ENCODE results near the gene USP25.

Gene USP25

DNA sequence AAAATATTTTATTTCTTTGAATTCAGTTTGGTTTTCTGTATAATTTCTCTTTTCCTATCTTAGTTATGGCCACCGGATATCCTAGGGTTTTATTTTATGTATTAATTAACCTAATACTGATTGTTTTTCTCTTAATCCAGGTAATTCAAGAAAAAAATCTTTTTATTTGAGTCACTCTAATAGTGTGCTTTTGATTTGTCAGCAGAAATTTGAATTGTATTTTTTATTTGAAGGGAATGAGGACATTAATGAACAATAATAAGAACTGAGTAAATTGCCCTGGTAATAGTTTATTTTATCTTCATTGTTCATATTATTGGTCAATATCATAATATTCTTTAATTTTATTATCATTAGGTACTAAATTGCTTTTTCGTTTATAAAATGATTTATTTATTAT lies 120.1 kb downstream of the USP25 start:
- Histone ChIP-seq H3K27ac (no peak overlapping the region), H3K36me3 (peaks cover 0 to 9% (median 0%) of the 10 kb centered on the region in 3 donors), H3K27me3 (no peaks in the 10 kb centered on the region), H3K4me3 (no peak overlapping the region), H3K4me1 (no peaks in the 10 kb centered on the region), H3K9me3 (no peaks in the 10 kb centered on the region)
- DNase-seq = no peak
- TF ChIP-seq, protein P1, sequence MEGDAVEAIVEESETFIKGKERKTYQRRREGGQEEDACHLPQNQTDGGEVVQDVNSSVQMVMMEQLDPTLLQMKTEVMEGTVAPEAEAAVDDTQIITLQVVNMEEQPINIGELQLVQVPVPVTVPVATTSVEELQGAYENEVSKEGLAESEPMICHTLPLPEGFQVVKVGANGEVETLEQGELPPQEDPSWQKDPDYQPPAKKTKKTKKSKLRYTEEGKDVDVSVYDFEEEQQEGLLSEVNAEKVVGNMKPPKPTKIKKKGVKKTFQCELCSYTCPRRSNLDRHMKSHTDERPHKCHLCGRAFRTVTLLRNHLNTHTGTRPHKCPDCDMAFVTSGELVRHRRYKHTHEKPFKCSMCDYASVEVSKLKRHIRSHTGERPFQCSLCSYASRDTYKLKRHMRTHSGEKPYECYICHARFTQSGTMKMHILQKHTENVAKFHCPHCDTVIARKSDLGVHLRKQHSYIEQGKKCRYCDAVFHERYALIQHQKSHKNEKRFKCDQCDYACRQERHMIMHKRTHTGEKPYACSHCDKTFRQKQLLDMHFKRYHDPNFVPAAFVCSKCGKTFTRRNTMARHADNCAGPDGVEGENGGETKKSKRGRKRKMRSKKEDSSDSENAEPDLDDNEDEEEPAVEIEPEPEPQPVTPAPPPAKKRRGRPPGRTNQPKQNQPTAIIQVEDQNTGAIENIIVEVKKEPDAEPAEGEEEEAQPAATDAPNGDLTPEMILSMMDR (IDR thresholded peaks at IDR 0.05) = no peak
- intact Hi-C loops (cut with DNase I; ENCODE audit: low total_unique reads) = no loop called here

DNA sequence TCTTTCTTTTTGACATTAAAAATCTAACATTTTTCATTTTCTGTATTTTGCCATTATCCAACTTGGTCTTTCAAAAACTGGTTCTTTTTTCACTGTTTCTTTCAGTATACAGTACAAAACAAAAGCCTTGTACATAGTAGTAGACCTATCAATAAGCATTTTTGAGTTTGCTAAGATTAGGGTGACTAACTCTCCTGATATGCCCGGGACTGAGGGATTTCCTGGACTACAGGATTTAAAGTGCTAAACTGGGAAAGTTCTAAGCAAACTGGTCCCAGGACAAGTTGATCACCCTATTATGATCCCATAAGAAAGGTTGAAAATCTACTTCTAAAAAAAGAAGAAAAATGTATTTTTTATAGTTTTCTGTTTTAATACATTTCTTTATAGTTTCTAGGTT lies 120.9 kb downstream of the USP25 start:
- Histone ChIP-seq H3K4me3 (no peak overlapping the region), H3K9me3 (no peaks in the 10 kb centered on the region), H3K4me1 (no peaks in the 10 kb centered on the region), H3K27ac (no peak overlapping the region), H3K36me3 (peaks cover 0 to 15% (median 0%) of the 10 kb centered on the region in 3 donors), H3K27me3 (no peaks in the 10 kb centered on the region)
- intact Hi-C loops (cut with DNase I; ENCODE audit: low total_unique reads) = no loop called here
- TF ChIP-seq, protein P1 (IDR thresholded peaks at IDR 0.05) = no peak
- DNase-seq = no peak

DNA sequence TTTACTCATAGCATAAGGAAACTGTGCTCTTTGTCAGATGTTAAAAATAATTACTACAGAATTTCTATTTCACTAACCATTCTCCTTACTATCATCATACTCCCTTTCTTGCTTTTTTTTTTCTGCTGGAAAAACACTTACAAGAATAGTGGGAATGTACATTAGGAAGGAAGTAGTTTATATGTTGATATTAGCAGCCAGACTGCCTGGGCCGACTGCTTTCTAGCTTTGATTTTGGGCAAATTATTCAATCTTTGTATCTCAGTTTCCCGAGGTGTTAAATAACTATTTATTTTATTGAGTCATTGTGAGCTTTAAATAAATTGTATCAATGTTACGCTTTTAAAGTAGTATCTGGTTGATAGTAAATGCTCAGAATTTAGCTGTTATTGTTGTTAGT lies 122.4 kb downstream of the USP25 start:
- H3K4me3 ChIP-seq = no peak overlapping the region
- H3K9me3 ChIP-seq = no peaks in the 10 kb centered on the region
- no peak overlapping the region for H3K27ac ChIP-seq
- TF ChIP-seq, protein P1 (IDR thresholded peaks at IDR 0.05) = no peak
- no peak for DNase-seq
- H3K36me3 ChIP-seq = peaks cover 0 to 19% (median 0%) of the 10 kb centered on the region in 3 donors
- intact Hi-C loops (cut with DNase I; ENCODE audit: low total_unique reads) = no loop called here
- no peaks in the 10 kb centered on the region for H3K4me1 ChIP-seq
- H3K27me3 ChIP-seq = no peaks in the 10 kb centered on the region

DNA sequence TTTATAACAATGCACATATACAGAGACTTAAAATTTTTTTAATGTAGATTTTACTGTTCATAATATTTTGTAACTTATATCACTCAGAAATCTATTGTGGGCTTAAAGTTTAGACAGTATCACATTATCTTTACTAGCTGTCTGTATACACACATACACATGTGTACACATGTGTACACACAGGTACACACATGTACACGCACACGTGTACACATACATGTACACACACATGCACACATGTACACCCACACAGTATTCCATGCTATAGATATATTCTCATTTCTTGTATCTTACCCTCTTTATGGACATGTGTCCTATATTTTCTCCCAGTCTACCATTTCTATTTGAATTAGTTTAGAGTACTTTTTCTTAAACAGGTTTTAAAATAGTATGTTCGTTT lies 123.3 kb downstream of the USP25 start:
- intact Hi-C loops (cut with DNase I; ENCODE audit: low total_unique reads) = no loop called here
- peaks cover 0 to 4% (median 0%) of the 10 kb centered on the region in 4 donors for H3K4me1 ChIP-seq
- H3K9me3 ChIP-seq = no peaks in the 10 kb centered on the region
- peaks cover 0 to 19% (median 0%) of the 10 kb centered on the region in 3 donors for H3K36me3 ChIP-seq
- DNase-seq = no peak
- no peak overlapping the region for H3K4me3 ChIP-seq
- no peak overlapping the region for H3K27ac ChIP-seq
- TF ChIP-seq, protein P1 (IDR thresholded peaks at IDR 0.05) = no peak
- no peaks in the 10 kb centered on the region for H3K27me3 ChIP-seq

DNA sequence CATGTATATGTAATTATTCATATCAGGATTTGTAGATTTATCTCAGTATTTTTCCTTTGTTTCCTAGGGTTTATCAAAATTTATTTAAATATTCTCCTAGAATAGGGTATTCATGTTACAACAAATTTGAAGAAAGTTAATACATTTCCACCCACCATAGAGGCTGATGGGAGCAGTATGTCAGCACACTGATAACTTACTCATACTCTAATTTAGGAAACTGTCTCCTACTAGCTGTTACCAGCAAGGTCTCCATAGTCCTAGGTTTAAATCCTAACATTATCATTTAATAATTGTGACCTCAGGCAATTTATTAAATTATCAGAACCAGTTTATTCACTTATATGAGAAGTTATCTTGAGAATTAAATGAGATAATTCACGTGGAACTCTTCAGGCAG lies 127.0 kb downstream of the USP25 start:
- no peak overlapping the region for H3K4me3 ChIP-seq
- H3K27ac ChIP-seq = no peak overlapping the region
- intact Hi-C loops (cut with DNase I; ENCODE audit: low total_unique reads) = no loop called here
- H3K9me3 ChIP-seq = no peaks in the 10 kb centered on the region
- peaks cover 0 to 20% (median 2%) of the 10 kb centered on the region in 4 donors for H3K4me1 ChIP-seq
- no peak for DNase-seq
- TF ChIP-seq, protein P1 (IDR thresholded peaks at IDR 0.05) = no peak
- no peaks in the 10 kb centered on the region for H3K27me3 ChIP-seq
- H3K36me3 ChIP-seq = peaks cover 0 to 19% (median 0%) of the 10 kb centered on the region in 3 donors

DNA sequence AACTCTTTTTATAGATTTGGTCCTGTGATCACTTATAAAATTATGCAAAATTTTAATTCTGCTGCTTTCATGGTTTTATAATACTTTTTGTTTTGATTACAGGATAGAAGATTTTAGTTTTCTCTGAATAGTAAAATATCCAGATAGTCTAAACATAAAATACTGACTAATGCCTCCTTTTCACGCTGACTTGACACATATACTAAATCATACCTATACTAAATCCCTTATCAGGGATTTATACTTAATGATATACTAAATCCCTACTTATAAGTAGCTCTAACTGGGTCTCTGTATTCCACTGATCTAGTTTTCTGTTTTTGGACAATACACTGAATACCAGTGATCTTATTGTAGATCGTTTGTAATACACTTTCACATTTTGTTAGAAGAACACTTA lies 128.0 kb downstream of the USP25 start:
- Histone ChIP-seq H3K27ac (no peak overlapping the region), H3K9me3 (no peaks in the 10 kb centered on the region), H3K4me1 (peaks cover 0 to 20% (median 2%) of the 10 kb centered on the region in 4 donors), H3K27me3 (no peaks in the 10 kb centered on the region), H3K4me3 (no peak overlapping the region), H3K36me3 (peaks cover 0 to 19% (median 0%) of the 10 kb centered on the region in 3 donors)
- TF ChIP-seq, protein P1 (IDR thresholded peaks at IDR 0.05) = no peak
- no peak for DNase-seq
- intact Hi-C loops (cut with DNase I; ENCODE audit: low total_unique reads) = no loop called here
